GM19468 (cell line): Measurements from ENCODE around the gene EEF1AKMT3.

ENCODE experiments used
- ATAC-seq: cut with Tn5 transposase; IDR thresholded peaks from one replicate; pipeline ENCODE4 v1.9.1; 2021; ENCODE audit warnings: mild to moderate bottlenecking, moderate library complexity, moderate number of reproducible peaks; ENCODE audit not compliant: unreplicated experiment; ENCODE audit errors: extremely low read depth

Gene EEF1AKMT3

DNA sequence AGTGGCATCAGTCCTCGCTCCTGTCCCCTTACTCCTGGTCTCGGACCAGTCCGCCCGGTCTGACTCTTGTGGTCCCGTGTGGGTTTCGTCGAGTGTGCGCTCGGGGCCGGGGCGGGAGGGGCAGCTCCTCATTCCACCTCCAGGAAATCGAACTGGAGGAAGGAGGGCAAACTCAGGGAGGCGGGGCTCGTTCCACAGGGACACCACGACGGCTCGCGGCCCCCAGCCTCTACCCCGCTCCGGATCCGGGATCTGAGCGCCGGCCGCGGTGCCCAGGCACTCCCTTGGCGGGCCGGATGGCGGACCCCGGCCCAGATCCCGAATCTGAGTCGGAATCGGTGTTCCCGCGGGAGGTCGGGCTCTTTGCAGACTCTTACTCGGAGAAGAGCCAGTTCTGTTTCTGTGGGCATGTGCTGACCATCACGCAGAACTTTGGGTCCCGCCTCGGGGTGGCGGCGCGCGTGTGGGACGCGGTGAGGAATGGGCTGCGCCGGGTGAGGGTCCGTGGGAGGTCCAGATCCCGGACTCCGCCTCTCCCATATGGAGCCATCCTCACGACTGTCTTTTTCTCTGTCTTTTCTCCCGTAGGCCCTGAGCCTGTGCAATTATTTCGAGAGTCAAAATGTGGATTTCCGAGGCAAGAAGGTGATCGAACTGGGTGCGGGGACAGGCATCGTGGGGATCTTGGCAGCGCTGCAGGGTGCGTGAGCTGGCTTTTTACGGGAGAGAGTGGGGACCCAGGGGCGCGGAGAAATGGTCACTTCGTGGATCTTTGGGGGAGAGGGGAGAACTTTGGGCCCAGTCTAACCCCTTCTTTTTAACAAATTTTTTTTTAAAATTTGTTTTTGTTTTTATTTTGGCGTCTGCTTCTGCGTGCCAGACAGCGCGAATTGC, at the start of gene EEF1AKMT3:
Gene EEF1AKMT3 (plus strand): TSS at position 186 of the 894 bp plus-strand sequence. CDS start 111 bp downstream, at position 297.
- no peak for ATAC-seq

- no peak for ATAC-seq
Observed at GRCh38 chr12:57722716-57723629, 49.4 kb upstream of the EEF1AKMT3 start.

DNA sequence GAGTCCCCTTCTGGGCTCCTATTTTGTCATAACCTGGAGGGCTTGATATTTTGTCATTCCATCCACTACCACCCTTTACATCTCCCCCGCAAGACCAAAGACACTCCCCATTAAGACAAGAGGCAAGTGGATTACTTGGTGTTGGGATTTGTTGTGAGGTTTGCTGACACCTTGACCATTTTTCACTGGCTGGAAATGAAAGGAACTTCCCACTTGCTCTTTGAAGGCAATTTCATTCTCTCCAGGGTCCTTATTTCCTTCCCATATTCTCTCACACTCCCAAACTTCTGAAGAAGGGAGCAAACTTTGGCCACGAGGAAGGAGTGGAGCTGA, 48.8 kb upstream of the EEF1AKMT3 start:
- no peak for ATAC-seq

GRCh38 chr12:57724003-57724935, 48.1 kb upstream of the EEF1AKMT3 start:
- ATAC-seq, result no peak

DNA sequence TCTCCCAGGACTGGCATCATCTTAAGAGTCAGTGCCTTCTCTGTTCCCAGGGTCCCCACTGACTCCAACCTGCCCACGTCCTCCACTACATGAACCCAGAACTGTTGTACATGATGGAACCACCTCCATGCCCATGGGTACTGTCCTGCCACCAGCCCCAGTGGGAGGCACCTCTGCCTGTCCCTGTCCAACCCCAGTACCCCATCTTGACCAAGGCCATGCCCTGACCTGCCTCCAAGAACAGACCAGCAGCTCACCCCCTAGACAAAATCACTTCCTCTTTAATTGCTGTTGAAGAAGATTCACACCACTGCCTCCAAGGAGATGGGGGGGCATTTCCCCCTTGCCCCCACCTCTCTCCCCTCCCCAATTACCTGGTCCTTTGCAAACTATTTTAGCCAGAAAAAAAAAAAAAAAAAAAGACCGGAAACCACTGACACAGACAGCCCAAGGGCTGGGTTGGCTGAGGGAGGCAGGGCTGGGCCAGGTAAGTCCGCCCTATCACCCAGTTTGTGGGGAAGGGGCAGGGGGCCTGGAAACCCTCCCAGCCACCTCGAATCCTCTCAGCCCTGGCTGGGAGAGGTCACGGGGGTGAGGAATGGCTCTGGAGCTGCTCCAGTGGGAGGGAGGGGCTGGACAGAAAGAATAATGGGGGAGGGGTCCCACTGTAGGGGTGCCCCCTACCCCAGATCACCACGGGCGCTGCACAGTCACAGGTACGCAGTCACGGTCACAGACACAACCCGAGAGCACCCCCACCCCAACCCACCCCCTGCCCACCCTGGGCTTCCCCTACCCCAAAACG, 47.3 kb upstream of the EEF1AKMT3 start:
- ATAC-seq, result no peak

DNA sequence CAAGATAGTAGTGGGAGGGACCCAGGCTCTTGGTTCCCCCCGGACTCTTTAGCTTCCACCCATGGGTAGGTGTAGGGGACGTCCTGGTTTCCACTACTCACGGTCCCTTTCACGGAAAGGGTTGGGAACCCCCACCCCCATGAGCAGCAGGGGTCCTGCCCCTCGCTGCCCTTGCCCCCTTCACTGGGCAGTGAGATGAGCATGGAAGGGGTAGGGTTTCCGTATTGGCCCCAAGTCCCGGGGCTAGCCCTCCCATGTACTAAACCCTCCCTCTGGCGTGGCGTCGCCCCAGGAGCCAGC, 46.6 kb upstream of the EEF1AKMT3 start:
- no peak for ATAC-seq

DNA sequence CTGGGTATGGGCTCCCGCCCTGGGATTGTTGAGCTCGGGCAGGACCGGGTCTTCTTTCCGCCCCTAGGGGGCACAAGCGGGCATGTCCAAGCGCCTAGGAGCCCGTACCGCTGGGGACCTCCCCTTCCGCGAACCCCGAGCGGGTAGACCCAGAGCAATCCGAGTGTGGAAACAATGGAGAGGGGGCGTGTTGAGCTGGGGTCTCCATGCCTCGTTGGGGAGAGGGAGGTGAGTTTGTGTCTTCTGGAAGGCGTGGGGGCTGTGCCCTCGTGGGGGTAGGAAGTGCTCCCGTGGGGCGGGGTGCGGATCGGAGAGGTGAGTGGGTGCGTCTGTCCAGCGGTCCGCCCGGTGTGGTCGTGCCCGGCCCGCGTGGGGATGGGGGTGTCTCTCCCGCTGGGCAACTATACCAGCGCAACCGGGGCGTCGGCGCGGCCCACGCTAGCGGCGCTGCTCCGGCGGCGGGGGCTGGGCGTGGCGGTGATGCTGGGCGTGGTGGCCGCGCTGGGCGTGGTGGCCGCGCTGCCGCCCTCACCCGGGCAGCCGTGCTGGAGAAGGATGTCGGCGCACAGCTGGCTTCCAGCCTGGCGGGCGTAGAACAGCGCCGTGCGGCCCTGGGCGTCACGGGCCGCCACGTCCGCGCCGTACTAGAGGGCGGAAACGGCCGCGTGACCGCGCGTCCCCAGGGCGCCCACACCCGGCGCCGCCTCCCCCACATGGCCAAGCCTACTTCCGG, 46.1 kb upstream of the EEF1AKMT3 start:
- no peak for ATAC-seq

DNA sequence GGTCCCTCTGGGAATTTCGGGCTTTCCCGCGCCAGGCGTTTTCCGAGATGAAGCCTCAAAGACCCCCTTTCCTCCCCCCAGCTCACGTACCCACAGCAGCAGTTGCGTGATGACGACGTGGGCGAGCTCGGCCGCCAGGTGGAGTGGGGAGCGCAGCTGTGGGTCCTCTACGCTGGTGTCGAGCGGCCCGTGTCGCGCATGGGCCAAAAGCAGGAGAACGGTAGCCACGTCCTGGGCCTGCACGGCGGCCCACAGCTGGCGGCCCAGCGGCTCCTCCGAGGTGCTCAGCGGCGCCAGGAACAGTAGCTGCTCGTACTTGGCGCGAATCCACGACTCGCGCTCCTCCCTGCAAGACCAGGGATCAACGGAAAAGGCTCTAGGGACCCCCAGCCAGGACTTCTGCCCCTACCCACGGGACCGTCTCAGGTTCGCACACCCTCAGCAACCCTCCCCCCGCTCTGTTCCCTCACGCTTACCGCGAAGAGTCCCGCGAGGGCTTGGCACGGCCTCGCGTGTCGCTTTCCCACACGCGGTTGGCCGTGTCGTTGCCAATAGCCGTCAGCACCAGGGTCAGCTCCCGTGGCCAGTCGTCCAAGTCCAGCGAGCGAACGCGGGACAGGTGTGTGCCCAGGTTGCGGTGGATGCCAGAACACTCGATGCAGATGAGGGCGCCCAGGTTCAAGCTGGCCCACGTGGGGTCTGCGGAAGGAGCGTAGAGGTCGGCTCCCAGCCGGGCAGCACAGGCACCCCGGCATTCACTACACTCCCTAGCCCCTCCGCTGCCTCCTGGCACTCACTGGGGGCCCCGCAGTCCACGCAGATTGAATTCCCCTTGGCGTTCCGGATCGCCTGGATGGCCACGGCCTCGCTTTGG, 45.3 kb upstream of the EEF1AKMT3 start:
- ATAC-seq, result no peak

DNA sequence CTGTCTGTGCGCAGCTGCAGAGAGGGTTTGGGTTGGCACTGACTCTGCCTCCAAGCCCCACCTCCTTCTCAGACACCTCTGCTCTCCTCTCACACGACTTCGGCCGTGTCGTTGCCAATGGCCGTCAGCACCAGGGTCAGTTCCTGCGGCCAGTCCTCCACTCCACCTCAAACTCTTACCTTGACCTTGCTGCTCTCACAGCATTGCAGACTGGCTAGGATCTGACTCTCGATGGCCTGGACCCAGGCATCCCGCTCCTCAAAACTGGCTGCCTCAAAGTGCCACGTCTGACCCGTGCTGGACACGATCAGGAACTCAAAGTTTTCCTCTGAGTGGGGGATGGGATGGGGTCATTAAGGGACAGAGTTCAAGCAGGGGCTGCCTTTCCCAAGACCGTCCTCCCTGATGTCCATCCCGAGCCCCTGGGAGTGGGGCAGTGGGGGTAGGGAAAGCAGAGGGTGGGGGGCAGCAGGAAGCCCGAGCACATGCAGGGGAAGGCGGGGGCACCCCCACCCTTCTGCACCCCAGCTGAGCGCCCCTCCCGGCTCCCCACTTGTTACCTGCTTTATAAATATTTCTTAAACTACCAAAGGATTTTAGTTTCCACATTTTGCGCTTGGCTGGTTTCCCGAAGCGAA, 44.5 kb upstream of the EEF1AKMT3 start:
- no peak for ATAC-seq

GRCh38 chr12:57729321-57729844, 43.0 kb upstream of the EEF1AKMT3 start:
- no peak for ATAC-seq

GRCh38 chr12:57730336-57731067, 41.9 kb upstream of the EEF1AKMT3 start:
- ATAC-seq, result no peak

DNA sequence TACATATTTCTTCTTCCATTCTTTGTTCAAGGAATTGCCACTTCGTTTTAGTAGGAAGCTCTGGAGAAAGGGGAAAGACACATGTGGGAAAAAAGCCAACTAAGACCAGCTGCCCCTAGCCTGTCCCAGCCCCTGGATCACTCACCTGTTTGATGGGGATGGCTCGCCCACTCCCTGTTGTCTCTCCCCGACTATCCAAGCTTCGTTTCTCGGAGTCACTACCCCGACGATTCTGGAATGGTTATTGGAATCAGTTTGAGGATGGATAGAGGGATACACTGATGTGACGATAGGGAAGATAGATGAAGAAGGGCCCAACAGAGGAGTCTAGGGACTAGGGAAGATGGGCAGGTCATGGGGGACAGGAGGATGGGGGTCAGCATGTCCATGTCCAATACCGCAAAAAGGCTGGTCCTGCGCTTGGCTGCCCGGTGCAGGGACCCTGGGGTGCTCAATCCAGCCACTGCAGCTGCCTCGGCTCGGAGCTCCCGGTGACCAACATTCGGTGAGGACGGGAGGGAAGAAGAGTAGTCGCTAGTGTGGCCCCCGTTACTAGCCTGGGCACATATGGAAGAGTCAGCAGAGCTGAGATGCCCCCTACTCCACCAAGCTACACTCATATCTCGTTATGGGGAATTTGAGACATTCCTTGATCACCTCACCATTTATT, 40.9 kb upstream of the EEF1AKMT3 start:
- no peak for ATAC-seq

GRCh38 chr12:57732270-57732669, 40.1 kb upstream of the EEF1AKMT3 start:
- ATAC-seq, result no peak

DNA sequence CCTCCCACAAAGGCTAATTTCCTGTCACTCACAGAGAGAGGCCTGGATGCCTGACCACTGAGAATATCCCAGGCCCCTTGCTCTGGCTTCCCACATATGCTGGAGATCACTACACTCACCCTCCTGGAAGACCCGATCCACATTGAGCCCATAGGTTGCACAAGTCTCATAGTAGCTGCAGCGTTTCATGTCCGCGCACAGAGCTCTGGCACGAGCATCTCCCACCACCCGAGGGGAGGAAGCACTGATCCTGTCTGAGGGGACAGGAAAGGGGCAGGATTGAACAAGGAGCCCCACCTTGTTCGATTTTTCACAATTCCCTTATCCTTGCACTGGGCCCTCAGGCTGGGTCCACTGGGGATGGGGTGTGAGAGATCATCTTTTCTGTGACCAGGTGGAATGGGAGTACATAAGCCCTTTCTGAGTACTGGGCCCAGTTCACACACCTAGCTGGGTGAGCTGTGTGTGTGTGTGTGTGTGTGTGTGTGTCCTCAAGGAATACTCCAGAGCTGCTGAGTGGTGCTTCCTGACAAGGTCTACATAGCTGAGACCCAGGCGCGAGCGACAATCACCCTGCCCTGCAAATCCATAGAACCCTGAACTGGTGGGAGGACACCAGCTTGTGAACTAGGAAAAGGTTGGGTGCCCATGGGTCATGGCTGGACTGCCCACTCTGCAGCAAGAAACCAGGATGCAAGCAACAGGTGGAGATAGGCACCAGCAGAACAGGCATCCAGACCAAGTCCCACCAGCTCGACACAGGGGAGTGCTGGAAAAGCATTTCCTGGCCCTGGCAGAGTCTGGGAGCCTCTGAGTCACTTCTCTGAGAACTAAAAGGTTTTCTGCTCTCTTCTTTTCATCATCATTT, 39.5 kb upstream of the EEF1AKMT3 start:
- ATAC-seq, result no peak

GRCh38 chr12:57733928-57734327, 38.5 kb upstream of the EEF1AKMT3 start:
- no peak for ATAC-seq
